ENCODE results near the gene LPCAT3.
"Not testable (repeated sequence)": the region's sequence is repeated elsewhere in the genome, so short reads cannot be mapped to it uniquely, and the experiment has no call there.

Gene LPCAT3

GRCh38 chr12:7035463-7035862 is 17.2 kb upstream of the LPCAT3 start:
- no peak for DNase-seq (ENCODE audit: low read depth)

- no peak for DNase-seq (ENCODE audit: low read depth)
These were observed 16.2 kb upstream of the LPCAT3 start for GRCh38 chr12:7034464-7034863.

DNA sequence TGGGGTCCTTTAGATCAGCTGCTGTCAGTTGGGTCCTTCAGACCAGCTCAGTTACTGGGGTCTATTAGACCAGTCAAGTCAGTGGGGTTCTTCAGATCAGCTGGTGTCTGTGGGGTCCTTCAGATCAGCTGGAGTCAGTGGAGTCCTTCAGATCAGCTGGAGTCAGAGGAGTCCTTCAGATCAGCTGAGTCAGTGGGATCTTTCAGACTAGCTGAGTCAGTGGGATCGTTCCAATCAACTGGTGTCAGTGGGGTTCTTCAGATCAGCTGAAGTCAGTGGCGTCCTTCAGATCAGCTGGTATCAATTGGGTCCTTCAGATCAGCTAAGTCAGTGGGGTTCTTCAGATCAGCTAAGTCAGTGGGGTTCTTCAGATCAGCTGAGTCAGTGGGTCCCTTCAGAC is 14.7 kb upstream of the LPCAT3 start:
- no peak for DNase-seq (ENCODE audit: low read depth)

- DNase-seq (ENCODE audit: low read depth) = no peak
These were observed 13.0 kb upstream of the LPCAT3 start for GRCh38 chr12:7031306-7031705.

DNA sequence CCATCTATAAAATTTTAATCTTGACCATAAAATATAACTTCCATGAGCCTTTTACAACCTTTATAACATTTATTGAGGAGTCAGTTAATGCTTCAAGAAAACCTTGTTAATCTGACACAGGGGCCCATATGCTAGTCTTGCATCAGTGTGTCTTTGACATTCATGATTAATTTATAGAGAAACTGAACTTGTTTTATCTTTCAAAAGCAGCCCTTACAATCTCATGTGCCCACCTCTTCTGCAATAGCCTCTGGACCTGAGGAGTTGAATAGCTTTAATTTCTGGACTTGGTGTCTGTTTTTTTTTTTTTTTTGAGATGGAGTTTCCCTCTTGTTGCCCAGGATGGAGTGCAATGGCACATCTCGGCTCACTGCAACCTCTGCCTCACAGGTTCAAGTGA is 8.6 kb upstream of the LPCAT3 start:
- no peak for DNase-seq (ENCODE audit: low read depth)

GRCh38 chr12:7023114-7023513 is 4.8 kb upstream of the LPCAT3 start:
- DNase-seq (ENCODE audit: low read depth) = no peak

GRCh38 chr12:7021956-7022355 is 3.7 kb upstream of the LPCAT3 start:
- DNase-seq (ENCODE audit: low read depth) = no peak

DNA sequence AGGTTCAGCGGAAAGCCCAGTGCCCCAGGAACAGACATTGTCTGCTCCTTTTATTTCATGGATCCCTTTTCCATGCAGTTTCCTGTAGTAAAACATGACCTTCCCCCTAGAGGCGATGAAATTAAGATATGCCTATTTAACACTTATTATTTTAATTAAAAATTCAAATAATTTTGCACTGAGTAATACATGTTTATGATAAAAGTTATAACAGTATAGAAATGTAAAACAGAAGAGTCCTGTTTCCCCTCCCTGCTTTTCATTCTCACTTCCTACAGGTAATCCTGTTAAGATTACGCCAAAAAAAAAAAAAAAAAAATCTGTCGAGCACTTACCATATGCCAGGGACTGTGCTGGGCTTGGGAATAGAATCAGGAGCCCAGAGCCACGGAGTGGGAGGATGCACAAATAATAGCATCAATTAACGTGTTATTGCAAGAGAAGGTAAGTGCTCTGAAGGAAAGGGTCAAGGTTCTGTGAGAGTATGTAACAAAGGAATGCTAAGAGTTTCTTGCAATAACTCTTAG is 830 bp upstream of the LPCAT3 start:
- DNase-seq (ENCODE audit: low read depth) = no peak

- DNase-seq (ENCODE audit: low read depth) = peak; percentile 5
These were observed 366 bp downstream of the LPCAT3 start for GRCh38 chr12:7017870-7018349.

- no peak for DNase-seq (ENCODE audit: low read depth)
These were observed 1.2 kb downstream of the LPCAT3 start for GRCh38 chr12:7016958-7017571.

GRCh38 chr12:7015555-7016370 is 2.5 kb downstream of the LPCAT3 start:
- DNase-seq (ENCODE audit: low read depth) = no peak

GRCh38 chr12:7013101-7013500 is 5.2 kb downstream of the LPCAT3 start:
- no peak for DNase-seq (ENCODE audit: low read depth)

GRCh38 chr12:7012024-7012607 is 6.2 kb downstream of the LPCAT3 start:
- DNase-seq (ENCODE audit: low read depth) = no peak

DNA sequence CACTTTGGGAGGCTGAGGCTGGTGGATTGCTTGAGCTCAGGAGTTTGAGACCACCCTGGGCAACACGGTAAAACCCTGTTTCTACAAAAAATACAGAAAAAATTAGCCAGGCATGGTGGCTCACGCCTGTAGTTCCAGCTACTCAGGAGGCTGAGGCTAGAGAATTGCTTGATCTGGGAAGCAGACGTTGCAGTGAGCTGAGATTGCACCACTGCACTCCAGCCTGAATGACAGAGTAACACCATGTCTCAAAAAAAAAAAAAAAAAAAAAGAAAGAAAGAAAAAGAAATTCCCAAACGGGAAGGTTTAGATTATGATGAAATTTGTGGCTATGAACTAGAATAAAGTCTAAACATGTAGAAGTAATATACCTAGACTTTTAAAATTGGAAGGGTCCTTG is 6.9 kb downstream of the LPCAT3 start:
- DNase-seq (ENCODE audit: low read depth) = not testable (repeated sequence)

- DNase-seq (ENCODE audit: low read depth) = no peak
These were observed 8.8 kb downstream of the LPCAT3 start for GRCh38 chr12:7009512-7009911.

GRCh38 chr12:7008864-7009263 is 9.4 kb downstream of the LPCAT3 start:
- DNase-seq (ENCODE audit: low read depth) = no peak

GRCh38 chr12:7006639-7007038 is 11.6 kb downstream of the LPCAT3 start:
- no peak for DNase-seq (ENCODE audit: low read depth)

- DNase-seq (ENCODE audit: low read depth) = no peak
These were observed 13.0 kb downstream of the LPCAT3 start for GRCh38 chr12:7005311-7005710.

GRCh38 chr12:7004840-7005239 is 13.4 kb downstream of the LPCAT3 start:
- DNase-seq (ENCODE audit: low read depth) = no peak

DNA sequence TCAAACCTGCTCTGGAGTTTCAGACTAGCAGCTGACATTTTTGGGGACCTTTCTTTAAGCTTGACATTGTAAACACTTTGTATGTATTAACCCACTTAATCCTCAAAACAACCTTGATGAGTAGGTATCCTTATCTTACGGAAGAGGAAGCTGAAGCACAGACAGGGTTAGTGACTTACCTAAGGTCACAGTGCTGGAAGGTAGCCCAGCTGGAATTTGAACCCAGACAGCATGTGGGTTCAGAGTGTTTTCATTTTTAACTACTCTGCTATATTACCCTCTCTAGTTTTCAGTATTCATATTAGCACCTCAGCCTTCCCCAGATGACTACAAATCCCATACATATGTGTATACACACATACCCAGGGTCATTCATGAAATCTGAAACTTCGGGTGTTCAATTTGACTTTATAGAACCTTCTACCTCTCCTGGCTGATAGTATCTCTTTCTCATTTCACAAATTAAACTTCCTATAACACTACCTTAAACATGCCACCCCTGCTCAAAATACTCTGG is 13.9 kb downstream of the LPCAT3 start:
- no peak for DNase-seq (ENCODE audit: low read depth)

DNA sequence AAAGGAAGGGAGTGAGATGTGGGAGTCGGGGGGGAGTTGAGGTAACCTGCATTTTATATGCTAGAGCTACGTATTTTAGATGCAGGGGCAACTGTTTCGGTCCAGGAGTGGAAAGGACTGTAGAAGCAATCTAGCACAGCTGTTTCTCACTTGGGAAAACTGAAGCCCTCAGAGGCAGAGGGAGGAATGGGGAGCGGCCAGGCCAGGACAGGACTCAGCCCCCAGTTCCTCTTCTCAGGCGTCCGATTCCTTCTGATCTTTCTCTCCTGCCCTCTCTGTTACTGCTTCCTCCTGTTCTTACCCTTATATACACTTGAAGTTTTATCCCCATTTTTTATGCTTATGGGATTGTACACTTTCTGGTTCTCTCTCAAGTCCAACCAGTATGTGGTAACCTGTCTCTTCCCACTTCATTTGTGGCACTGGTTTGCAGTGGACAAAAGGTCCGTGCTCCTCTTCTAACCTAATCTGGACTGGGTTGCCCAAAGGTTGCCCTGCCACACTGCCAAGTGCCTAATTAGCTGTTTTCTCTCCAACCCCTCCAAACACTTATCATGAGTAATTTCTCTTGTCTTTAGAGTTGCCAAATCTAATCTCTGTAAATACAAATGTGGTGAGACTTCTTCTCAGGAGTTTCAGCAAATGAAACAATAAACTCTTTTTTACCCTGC is 16.2 kb downstream of the LPCAT3 start:
- DNase-seq (ENCODE audit: low read depth) = no peak
